Endothelial cell of umbilical vein (primary cell): ENCODE data around the gene COMMD10. TPM values are rescaled to one million over a fixed set of nuclear protein-coding genes. Genes with fewer than 3 reads are reported as not detected.

Experiments used
- BruUV-seq: library from RNA; stranded (reverse); fragments of 400-500 nt; replicated peaks from 2 replicates; lab custom pipeline; 2021; lab: Mats Ljungman, UMichigan
- CTCF ChIA-PET: fragments of 300-600, 350-600 bp; sonication (Branson Sonifier 250); formaldehyde crosslinking; loops from one replicate; lab custom pipeline; 2021; ENCODE audit warnings: antibody characterized with exemption, inconsistent platforms; lab: Charles Lee
- POLR2A ChIA-PET: fragments of 300-600, 350-600 bp; sonication (Branson Sonifier 250); formaldehyde crosslinking; loops from one replicate; lab custom pipeline; 2021; ENCODE audit warnings: antibody characterized with exemption, inconsistent platforms; lab: Charles Lee
- DNase-seq: peaks from one replicate; pipeline ENCODE4 v3.0.0-alpha.2; 2011; ENCODE audit warnings: low read depth, low spot score
- FAIRE-seq: peaks from 2 replicates; lab custom pipeline; 2011; peaks lifted over from hg19 to GRCh38; lab: Jason Lieb, UNC
- H2AFZ ChIP-seq: 2 replicates; pipeline ENCODE4 v1.6.0; 2012; ENCODE audit warnings: low read depth, low read length, control low read depth, inconsistent platforms
- H3K27ac ChIP-seq: 2 replicates; pipeline ENCODE4 v1.5.1; 2011; ENCODE audit warnings: low read depth, mild to moderate bottlenecking, control low read depth, low read length, moderate library complexity; ENCODE audit not compliant: insufficient read depth
- H3K27me3 ChIP-seq, 2 experiments: 2 replicates each; pipeline versions ENCODE4 v1.6.0 to v1.6.1; 2011; ENCODE audit warnings: low read length in 2 of 2, mixed read lengths in 1 of 2; ENCODE audit not compliant: control insufficient read depth in 2 of 2, insufficient read depth in 2 of 2
- H3K36me3 ChIP-seq, 2 experiments: 2 replicates in 1 of 2; 3 replicates in 1 of 2; pipeline ENCODE4 v1.5.1; 2011; ENCODE audit warnings: low read length in 2 of 2, mild to moderate bottlenecking in 1 of 2, moderate library complexity in 1 of 2; ENCODE audit not compliant: control insufficient read depth in 2 of 2, insufficient read depth in 2 of 2; ENCODE audit errors: extremely low read depth in 1 of 2
- H3K4me1 ChIP-seq: 3 replicates; pipeline ENCODE4 v1.5.1; 2011; ENCODE audit warnings: mild to moderate bottlenecking, low read length; ENCODE audit not compliant: control insufficient read depth, insufficient read depth; ENCODE audit errors: extremely low read depth
- H3K4me2 ChIP-seq: 2 replicates; pipeline ENCODE4 v1.6.1; 2011; ENCODE audit warnings: low read length, control low read depth, mixed read lengths; ENCODE audit not compliant: insufficient read depth
- H3K4me3 ChIP-seq, 3 experiments: fragments of 200-600 bp in 1 of 3; sonication (generic), shearing (Covaris generic) in 1 of 3; replicated peaks in 1 of 3; 2 replicates each; pipeline ENCODE4 v1.5.1; 2011 to 2016; ENCODE audit warnings: control low read depth in 3 of 3, low read length in 3 of 3, mild to moderate bottlenecking in 2 of 3, inconsistent platforms in 1 of 3, low read depth in 1 of 3, moderate library complexity in 1 of 3; ENCODE audit not compliant: insufficient read depth in 1 of 3
- H3K79me2 ChIP-seq: 2 replicates; pipeline ENCODE4 v1.6.0; 2012; ENCODE audit warnings: low read length, inconsistent platforms; ENCODE audit not compliant: control insufficient read depth, insufficient read depth
- H3K9ac ChIP-seq: replicated peaks from 2 replicates; pipeline ENCODE3; 2011; ENCODE audit warnings: low read length, control low read depth; ENCODE audit not compliant: insufficient read depth; ENCODE audit errors: extremely low read depth
- H3K9me1 ChIP-seq: replicated peaks from 3 replicates; pipeline ENCODE4 v1.6.0; 2011; ENCODE audit warnings: mild to moderate bottlenecking, low read length; ENCODE audit not compliant: control insufficient read depth, insufficient read depth; ENCODE audit errors: extremely low read depth
- H3K9me3 ChIP-seq: replicated peaks from 2 replicates; pipeline ENCODE4 v1.5.1; 2012; ENCODE audit warnings: low read length, inconsistent platforms; ENCODE audit not compliant: control insufficient read depth, insufficient read depth
- H4K20me1 ChIP-seq: replicated peaks from 2 replicates; pipeline ENCODE3; 2011; ENCODE audit warnings: mild to moderate bottlenecking, low read length; ENCODE audit not compliant: control insufficient read depth, insufficient read depth; ENCODE audit errors: extremely low read depth
- CTCF ChIP-seq, 2 donors: IDR thresholded peaks; 1 replicate in 1 of 2; 2 replicates in 1 of 2; pipeline ENCODE4 v1.5.1; 2011; ENCODE audit warnings: low read length in 2 of 2, mild to moderate bottlenecking in 2 of 2, moderate library complexity in 2 of 2, control low read depth in 1 of 2, inconsistent platforms in 1 of 2, low read depth in 1 of 2; ENCODE audit not compliant: insufficient read depth in 1 of 2; ENCODE audit errors: extremely low read depth in 1 of 2
- EZH2 ChIP-seq: IDR thresholded peaks from 2 replicates; pipeline ENCODE4 v1.6.1; 2012; ENCODE audit warnings: borderline replicate concordance, low read depth, mild to moderate bottlenecking, moderate library complexity, low read length, inconsistent platforms; ENCODE audit not compliant: severe bottlenecking
- FOS ChIP-seq: IDR thresholded peaks from 2 replicates; pipeline ENCODE4 v1.6.1; 2011; ENCODE audit warnings: mild to moderate bottlenecking, low read length, moderate library complexity, borderline replicate concordance; ENCODE audit not compliant: insufficient read depth
- GATA2 ChIP-seq: IDR thresholded peaks from 2 replicates; pipeline ENCODE4 v1.7.0; 2011; ENCODE audit warnings: low read depth, mild to moderate bottlenecking, moderate library complexity, mixed read lengths, low read length; ENCODE audit not compliant: insufficient read length, insufficient read depth
- JUN ChIP-seq: IDR thresholded peaks from 2 replicates; pipeline ENCODE4 v1.6.1; 2011; ENCODE audit warnings: borderline replicate concordance, low read depth; ENCODE audit not compliant: insufficient read length, insufficient read depth
- MYC ChIP-seq: IDR thresholded peaks from one replicate; pipeline ENCODE4 v1.6.1; 2011; ENCODE audit warnings: mild to moderate bottlenecking, low read depth, low read length
- POLR2A ChIP-seq: IDR thresholded peaks from 2 replicates; pipeline ENCODE4 v1.6.1; 2012; ENCODE audit warnings: low read depth, mild to moderate bottlenecking, control low read depth, low read length
- POLR2AphosphoS5 ChIP-seq: IDR thresholded peaks from 2 replicates; pipeline ENCODE4 v1.6.1; 2012; ENCODE audit warnings: low read depth, mild to moderate bottlenecking, control low read depth, low read length, moderate library complexity; ENCODE audit not compliant: insufficient read depth
- dilution Hi-C: fragments of 300-500 bp; cut with MboI; formaldehyde crosslinking; loops from one replicate; pipeline ENCODE4 v1.15.0; 2019; ENCODE audit warnings: low sequenced_read_pairs; ENCODE audit not compliant: extremely low pct_ligation_motif_present
- intact Hi-C: fragments of 100-400 bp; cut with micrococcal nuclease; formaldehyde crosslinking; loops from one replicate; pipeline ENCODE4 v1.10.0; 2022
- polyA plus RNA-seq, 4 experiments: library from polyadenylated mRNA; depleted of rRNA in 3 of 4; stranded (reverse) in 3 of 4; unstranded in 1 of 4; fragments of >200 nt; gene quantifications; 2 replicates each; pipeline versions ENCODE4 v1.2.1 to v1.2.3, GENCODE V29; 2011 to 2012; ENCODE audit warnings: missing spikeins in 1 of 4
- total RNA-seq: library from RNA; stranded (reverse); gene quantifications from 2 replicates; pipeline ENCODE4 v1.2.3, GENCODE V29; 2021
- TF ChIP-seq, protein P1 (sequence below): IDR thresholded peaks from 2 replicates; pipeline ENCODE4 v1.6.1; 2011; ENCODE audit not compliant: insufficient read depth, insufficient read length

COMMD10 gene
- total and polyA plus RNA-seq, 2 donors (not counting 3 experiments of a cell fraction or from before 2014, with no cell fraction given): 12.5 to 27.0 TPM

DNA sequence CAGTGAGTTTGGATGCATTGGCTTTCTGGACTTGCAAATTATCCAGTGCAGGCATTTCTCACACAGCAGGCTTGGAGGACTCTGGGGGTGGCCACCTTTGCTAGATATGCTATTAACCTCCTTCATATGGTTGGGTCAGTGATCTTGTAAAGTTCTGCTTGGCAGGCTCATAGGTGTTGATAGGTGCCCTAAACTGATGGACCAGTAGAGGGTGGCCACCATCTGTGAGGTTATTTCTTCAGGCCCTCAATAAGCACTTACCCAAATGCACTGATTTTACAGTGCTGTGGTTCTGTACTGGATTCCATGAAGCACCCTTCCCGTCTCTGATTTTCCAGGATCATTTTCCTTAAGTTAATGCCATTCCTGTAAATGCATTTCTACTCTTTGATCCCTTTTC lies 216.3 kb downstream of the COMMD10 start:
- Histone ChIP-seq H4K20me1 (no peaks in the 10 kb centered on the region), H3K9me3 (no peaks in the 10 kb centered on the region), H3K9ac (no peak overlapping the region), H3K4me3 (no peak overlapping the region), H3K4me2 (no peak overlapping the region), H3K79me2 (no peaks in the 10 kb centered on the region), H2AFZ (no peak overlapping the region), H3K27ac (no peak overlapping the region), H3K9me1 (no peaks in the 10 kb centered on the region), H3K36me3 (peaks cover 2 to 4% of the 10 kb centered on the region in 2 experiments), H3K27me3 (no peaks in the 10 kb centered on the region), H3K4me1 (no peaks in the 10 kb centered on the region)
- ChIA-PET POLR2A (no interaction called here), CTCF (no interaction called here)
- FAIRE-seq (no peak), DNase-seq (no peak)
- BruUV-seq: no TSS peak
- intact Hi-C loops: no loop called here
- dilution Hi-C loops: no loop called here
- TF ChIP-seq CTCF (IDR thresholded peaks at IDR 0.05; ENCODE audit: extremely low read depth in 1 of 2, insufficient read depth in 1 of 2, low read depth in 1 of 2, low read length in 2 of 2) (no peak), EZH2 (no peak), POLR2AphosphoS5 (no peak), POLR2A (no peak), MYC (no peak), FOS (no peak), JUN (no peak), GATA2 (no peak)
- TF ChIP-seq, protein P1, sequence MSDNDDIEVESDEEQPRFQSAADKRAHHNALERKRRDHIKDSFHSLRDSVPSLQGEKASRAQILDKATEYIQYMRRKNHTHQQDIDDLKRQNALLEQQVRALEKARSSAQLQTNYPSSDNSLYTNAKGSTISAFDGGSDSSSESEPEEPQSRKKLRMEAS: no peak
